ENCODE measurements around the gene SPCS3.

The SPCS3 gene

DNA sequence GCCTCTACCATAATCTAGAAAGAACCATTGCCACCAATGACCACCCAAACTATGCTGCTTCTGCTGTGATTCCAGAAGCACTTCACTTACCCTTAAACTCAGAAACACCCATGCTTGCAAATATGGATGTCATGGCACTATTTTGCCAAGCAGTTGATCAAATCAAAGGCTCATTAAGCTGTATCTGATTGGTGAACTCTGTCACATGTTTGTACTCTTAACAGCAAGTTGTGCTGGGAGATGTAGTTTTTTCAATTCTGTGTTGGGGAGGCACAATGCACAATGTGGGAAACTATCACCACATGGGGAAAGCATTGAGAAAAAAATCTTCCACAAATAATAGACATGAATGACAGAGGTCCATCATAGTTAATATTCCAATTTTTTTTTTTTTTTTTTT, 19.2 kb upstream of the SPCS3 start:
- Histone ChIP-seq H2BK15ac (ENCODE audit: low read depth, poor library complexity, severe bottlenecking) (no peak overlapping the region), H3K27me3 (ENCODE audit: control insufficient read depth in 1 of 2, insufficient read depth in 1 of 2, low read length in 2 of 2) (no peaks in the 10 kb centered on the region), H2AFZ (ENCODE audit: low read depth, low read length) (no peak overlapping the region), H2BK5ac (ENCODE audit: low read depth, low read length, poor library complexity, severe bottlenecking) (no peak overlapping the region), H4K91ac (ENCODE audit: low read length) (no peak overlapping the region), H3K4ac (ENCODE audit: low read depth in 1 of 2, low read length in 2 of 2) (no peak overlapping the region), H3K23ac (ENCODE audit: low read length in 2 of 2) (no peak overlapping the region), H4K8ac (ENCODE audit: low read length) (no peak overlapping the region), H3K4me1 (ENCODE audit: control insufficient read depth, insufficient read depth, low read depth, low read length) (no peaks in the 10 kb centered on the region), H3K27ac (ENCODE audit: low read length, poor library complexity, severe bottlenecking) (no peak overlapping the region), H3K4me3 (ENCODE audit: insufficient read depth in 1 of 2, low read depth in 1 of 2, low read length in 2 of 2) (no peak overlapping the region), H2BK120ac (ENCODE audit: low read depth, low read length) (no peak overlapping the region), H3K4me2 (ENCODE audit: low read length, poor library complexity, severe bottlenecking) (no peak overlapping the region), H3K79me1 (replicated peaks; ENCODE audit: low read length, poor library complexity, severe bottlenecking) (no peaks in the 10 kb centered on the region), H3K9me3 (ENCODE audit: control insufficient read depth, low read length) (no peaks in the 10 kb centered on the region), H2BK12ac (ENCODE audit: low read length in 2 of 2) (peak overlapping the region in 1 of 2 experiments; percentile 18), H2AK5ac (ENCODE audit: low read length, severe bottlenecking) (no peak overlapping the region), H3K9ac (ENCODE audit: low read length) (no peak overlapping the region), H3K14ac (ENCODE audit: low read length in 2 of 2) (no peak overlapping the region), H3K18ac (ENCODE audit: low read depth in 1 of 2, low read length in 2 of 2) (no peak overlapping the region), H3K36me3 (ENCODE audit: control insufficient read depth in 1 of 2, insufficient read depth in 2 of 2, low read depth in 1 of 2, low read length in 2 of 2) (no peaks in the 10 kb centered on the region)
- no peak for DNase-seq

DNA sequence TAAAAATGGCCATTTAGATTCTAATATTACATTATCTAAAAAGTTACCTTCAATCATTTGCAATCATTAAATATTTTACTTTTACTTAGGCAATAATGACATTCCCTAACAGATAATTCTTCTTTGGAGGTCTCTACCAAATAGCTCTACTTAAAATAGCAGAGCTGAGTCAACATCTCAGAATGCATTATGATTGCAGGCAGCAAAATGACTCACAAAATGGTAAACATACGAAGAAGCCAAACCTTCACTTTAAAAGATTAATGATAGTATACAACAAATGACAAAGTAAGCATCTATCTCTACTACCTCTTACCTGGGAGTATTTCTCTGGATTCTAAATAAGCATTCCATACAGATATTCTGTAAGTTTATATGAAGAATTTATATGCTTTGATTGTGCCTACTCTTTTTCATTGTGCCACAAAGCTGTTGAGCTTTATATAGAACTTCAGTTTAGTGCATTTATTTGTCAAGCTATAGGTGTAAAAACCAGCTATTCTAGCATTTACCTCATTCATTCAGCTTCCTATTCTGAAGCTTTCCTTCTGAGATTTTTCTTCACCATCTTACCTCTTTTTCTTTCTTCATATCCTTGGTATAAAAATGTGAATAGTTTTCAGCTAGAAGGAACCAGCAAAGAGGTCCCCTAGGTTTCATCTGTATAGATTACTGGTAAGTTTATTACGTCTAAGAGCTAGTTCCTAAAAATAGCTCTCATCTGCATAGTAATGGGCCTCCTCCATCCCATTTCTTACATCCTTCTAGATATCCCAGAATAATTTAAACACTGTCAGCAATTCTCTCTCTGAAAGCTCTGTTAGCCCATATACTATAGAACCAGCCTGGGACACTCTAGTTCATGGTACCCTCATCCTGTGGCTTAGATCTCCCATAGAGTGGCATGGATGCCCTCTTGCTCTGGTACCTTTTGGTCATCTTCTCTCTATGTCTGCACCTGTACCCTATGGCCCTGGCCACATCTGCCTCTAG, 17.2 kb upstream of the SPCS3 start:
- Histone ChIP-seq H3K36me3 (ENCODE audit: control insufficient read depth in 1 of 2, insufficient read depth in 2 of 2, low read depth in 1 of 2, low read length in 2 of 2) (no peaks in the 10 kb centered on the region), H3K18ac (ENCODE audit: low read depth in 1 of 2, low read length in 2 of 2) (peak overlapping the region in 1 of 2 experiments; percentile 61), H2BK5ac (ENCODE audit: low read depth, low read length, poor library complexity, severe bottlenecking) (no peak overlapping the region), H4K91ac (ENCODE audit: low read length) (peak overlapping the region; percentile 57), H2AFZ (ENCODE audit: low read depth, low read length) (no peak overlapping the region), H3K4ac (ENCODE audit: low read depth in 1 of 2, low read length in 2 of 2) (peak overlapping the region in 1 of 2 experiments; percentile 5), H2BK15ac (ENCODE audit: low read depth, poor library complexity, severe bottlenecking) (no peak overlapping the region), H3K9ac (ENCODE audit: low read length) (no peak overlapping the region), H3K4me3 (ENCODE audit: insufficient read depth in 1 of 2, low read depth in 1 of 2, low read length in 2 of 2) (peak overlapping the region in 1 of 2 experiments; percentile 12), H3K27me3 (ENCODE audit: control insufficient read depth in 1 of 2, insufficient read depth in 1 of 2, low read length in 2 of 2) (no peaks in the 10 kb centered on the region), H3K9me3 (ENCODE audit: control insufficient read depth, low read length) (no peaks in the 10 kb centered on the region), H2AK5ac (ENCODE audit: low read length, severe bottlenecking) (peak overlapping the region; percentile 6), H3K4me2 (ENCODE audit: low read length, poor library complexity, severe bottlenecking) (no peak overlapping the region), H3K79me1 (replicated peaks; ENCODE audit: low read length, poor library complexity, severe bottlenecking) (no peaks in the 10 kb centered on the region), H3K14ac (ENCODE audit: low read length in 2 of 2) (no peak overlapping the region), H3K23ac (ENCODE audit: low read length in 2 of 2) (no peak overlapping the region), H2BK120ac (ENCODE audit: low read depth, low read length) (no peak overlapping the region), H3K4me1 (ENCODE audit: control insufficient read depth, insufficient read depth, low read depth, low read length) (peaks cover under 1% of the 10 kb centered on the region), H2BK12ac (ENCODE audit: low read length in 2 of 2) (peak overlapping the region; percentile 29 to 69), H4K8ac (ENCODE audit: low read length) (no peak overlapping the region), H3K27ac (ENCODE audit: low read length, poor library complexity, severe bottlenecking) (no peak overlapping the region)
- DNase-seq: peak; percentile 85
- WGBS: 6% methylated on average over 1 of the region's 2 CpGs

DNA sequence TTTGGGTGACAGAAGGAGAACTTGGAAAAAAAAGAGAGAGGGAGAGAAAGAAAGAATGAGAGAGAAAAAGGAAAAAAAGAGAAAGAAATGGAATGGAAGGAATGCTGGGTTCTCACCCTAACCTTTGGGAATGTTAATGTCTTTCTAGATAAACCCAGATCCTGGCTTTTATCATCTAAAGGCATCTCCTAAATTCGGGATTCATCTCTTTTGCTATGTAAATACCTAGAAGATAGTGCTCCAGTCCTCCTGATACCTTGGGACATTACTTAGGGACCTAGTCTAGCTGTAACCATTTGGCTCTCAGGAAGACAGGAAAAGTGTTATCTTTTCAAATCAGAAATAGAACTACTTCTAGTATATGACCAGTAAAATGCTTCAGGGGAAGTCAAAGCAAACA, 15.8 kb upstream of the SPCS3 start:
- no peak overlapping the region for H3K4me2 ChIP-seq (ENCODE audit: low read length, poor library complexity, severe bottlenecking)
- no peak overlapping the region for H2BK15ac ChIP-seq (ENCODE audit: low read depth, poor library complexity, severe bottlenecking)
- H3K27me3 ChIP-seq (ENCODE audit: control insufficient read depth in 1 of 2, insufficient read depth in 1 of 2, low read length in 2 of 2): no peaks in the 10 kb centered on the region
- no peak overlapping the region for H2BK12ac ChIP-seq (ENCODE audit: low read length in 2 of 2)
- H2BK120ac ChIP-seq (ENCODE audit: low read depth, low read length): no peak overlapping the region
- WGBS: 0% methylated on average over 1 of the region's 1 CpG
- no peak overlapping the region for H3K14ac ChIP-seq (ENCODE audit: low read length in 2 of 2)
- no peaks in the 10 kb centered on the region for H3K79me1 ChIP-seq (replicated peaks; ENCODE audit: low read length, poor library complexity, severe bottlenecking)
- no peak overlapping the region for H3K23ac ChIP-seq (ENCODE audit: low read length in 2 of 2)
- DNase-seq: no peak
- H3K4me3 ChIP-seq (ENCODE audit: insufficient read depth in 1 of 2, low read depth in 1 of 2, low read length in 2 of 2): no peak overlapping the region
- no peak overlapping the region for H2AK5ac ChIP-seq (ENCODE audit: low read length, severe bottlenecking)
- no peak overlapping the region for H4K91ac ChIP-seq (ENCODE audit: low read length)
- H3K9me3 ChIP-seq (ENCODE audit: control insufficient read depth, low read length): no peaks in the 10 kb centered on the region
- no peak overlapping the region for H2BK5ac ChIP-seq (ENCODE audit: low read depth, low read length, poor library complexity, severe bottlenecking)
- H3K4ac ChIP-seq (ENCODE audit: low read depth in 1 of 2, low read length in 2 of 2): no peak overlapping the region
- no peak overlapping the region for H3K27ac ChIP-seq (ENCODE audit: low read length, poor library complexity, severe bottlenecking)
- no peak overlapping the region for H3K9ac ChIP-seq (ENCODE audit: low read length)
- H4K8ac ChIP-seq (ENCODE audit: low read length): no peak overlapping the region
- no peak overlapping the region for H3K18ac ChIP-seq (ENCODE audit: low read depth in 1 of 2, low read length in 2 of 2)
- H3K36me3 ChIP-seq (ENCODE audit: control insufficient read depth in 1 of 2, insufficient read depth in 2 of 2, low read depth in 1 of 2, low read length in 2 of 2): no peaks in the 10 kb centered on the region
- H3K4me1 ChIP-seq (ENCODE audit: control insufficient read depth, insufficient read depth, low read depth, low read length): peaks cover 6% of the 10 kb centered on the region
- no peak overlapping the region for H2AFZ ChIP-seq (ENCODE audit: low read depth, low read length)

DNA sequence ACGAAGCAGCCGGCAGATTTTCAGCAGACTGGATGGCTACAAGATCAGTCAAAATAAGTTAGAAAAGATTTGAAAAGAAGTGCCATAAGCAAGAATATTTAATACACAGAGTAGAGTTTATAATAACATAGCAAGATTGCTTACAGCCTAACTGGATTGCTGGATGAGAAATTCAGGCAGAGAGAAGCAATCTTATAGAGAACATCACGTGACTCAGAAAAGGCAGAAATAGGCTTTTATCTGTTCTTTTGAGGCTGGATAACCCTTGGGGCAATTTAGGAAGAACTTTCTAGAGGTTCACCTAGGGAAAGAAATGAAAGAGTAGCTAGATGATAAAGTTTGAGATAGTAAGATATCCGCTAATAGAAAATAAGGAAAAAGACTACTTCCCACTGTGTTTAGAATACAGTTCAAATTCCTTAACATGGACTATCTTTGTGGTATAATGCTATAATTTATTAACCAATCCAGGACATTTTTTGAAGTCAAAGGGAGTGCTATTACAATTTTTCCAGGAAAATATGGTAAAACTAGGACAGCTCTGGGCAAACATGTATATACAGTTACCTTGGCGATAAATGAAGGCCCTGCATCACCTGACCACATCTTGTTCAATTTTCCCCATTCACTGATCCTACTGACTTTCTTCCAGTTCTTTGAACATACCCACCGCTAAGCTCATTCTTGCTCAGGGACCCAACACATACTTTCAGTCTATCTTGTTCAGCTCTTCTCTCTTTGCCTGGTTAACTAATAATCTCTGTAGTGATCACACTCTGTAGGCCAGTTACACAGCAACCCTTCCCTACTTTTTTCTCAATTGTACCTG, 12.7 kb upstream of the SPCS3 start:
- no peak overlapping the region for H2BK12ac ChIP-seq (ENCODE audit: low read length in 2 of 2)
- peak overlapping the region; percentile 95 for H3K27ac ChIP-seq (ENCODE audit: low read length, poor library complexity, severe bottlenecking)
- no peak overlapping the region for H3K4me3 ChIP-seq (ENCODE audit: insufficient read depth in 1 of 2, low read depth in 1 of 2, low read length in 2 of 2)

More for the DNA sequence above, 12.7 kb upstream of the SPCS3 start:
- peak overlapping the region; percentile 0 for H3K4me2 ChIP-seq (ENCODE audit: low read length, poor library complexity, severe bottlenecking)
- H3K4me1 ChIP-seq (ENCODE audit: control insufficient read depth, insufficient read depth, low read depth, low read length): peaks cover 6% of the 10 kb centered on the region
- WGBS: 89% methylated on average over 5 of the region's 6 CpGs
- no peak overlapping the region for H3K14ac ChIP-seq (ENCODE audit: low read length in 2 of 2)
- H2BK120ac ChIP-seq (ENCODE audit: low read depth, low read length): no peak overlapping the region
- DNase-seq: no peak
- H3K9me3 ChIP-seq (ENCODE audit: control insufficient read depth, low read length): no peaks in the 10 kb centered on the region
- no peak overlapping the region for H3K4ac ChIP-seq (ENCODE audit: low read depth in 1 of 2, low read length in 2 of 2)
- no peak overlapping the region for H3K18ac ChIP-seq (ENCODE audit: low read depth in 1 of 2, low read length in 2 of 2)
- no peaks in the 10 kb centered on the region for H3K79me1 ChIP-seq (replicated peaks; ENCODE audit: low read length, poor library complexity, severe bottlenecking)
- peak overlapping the region; percentile 35 for H2BK5ac ChIP-seq (ENCODE audit: low read depth, low read length, poor library complexity, severe bottlenecking)
- no peak overlapping the region for H2AFZ ChIP-seq (ENCODE audit: low read depth, low read length)
- H2BK15ac ChIP-seq (ENCODE audit: low read depth, poor library complexity, severe bottlenecking): no peak overlapping the region
- no peaks in the 10 kb centered on the region for H3K27me3 ChIP-seq (ENCODE audit: control insufficient read depth in 1 of 2, insufficient read depth in 1 of 2, low read length in 2 of 2)
- H4K91ac ChIP-seq (ENCODE audit: low read length): no peak overlapping the region
- no peak overlapping the region for H3K23ac ChIP-seq (ENCODE audit: low read length in 2 of 2)
- peak overlapping the region; percentile 71 for H2AK5ac ChIP-seq (ENCODE audit: low read length, severe bottlenecking)
- no peak overlapping the region for H4K8ac ChIP-seq (ENCODE audit: low read length)
- H3K36me3 ChIP-seq (ENCODE audit: control insufficient read depth in 1 of 2, insufficient read depth in 2 of 2, low read depth in 1 of 2, low read length in 2 of 2): no peaks in the 10 kb centered on the region
- no peak overlapping the region for H3K9ac ChIP-seq (ENCODE audit: low read length)

Measured in mesenchymal stem cell (in vitro differentiated cells and primary cell).